GM12891 (cell line): ENCODE data around the gene RBMS3.

ENCODE experiments used
- PAX5 ChIP-seq: IDR thresholded peaks from 2 replicates; pipeline ENCODE4 v1.6.1; 2011; ENCODE audit warnings: low read length, moderate library complexity, mild to moderate bottlenecking; ENCODE audit not compliant: insufficient read depth, severe bottlenecking
- POLR2A ChIP-seq: IDR thresholded peaks from 2 replicates; pipeline ENCODE4 v1.6.1; 2011; ENCODE audit warnings: low read depth, low read length, control low read depth
- POLR2AphosphoS5 ChIP-seq: IDR thresholded peaks from 2 replicates; pipeline ENCODE4 v1.6.1; 2011; ENCODE audit warnings: low read depth, low read length, control low read depth
- POU2F2 ChIP-seq: IDR thresholded peaks from 2 replicates; pipeline ENCODE4 v1.6.1; 2011; ENCODE audit warnings: low read depth, mild to moderate bottlenecking, control low read depth, low read length, moderate library complexity
- SPI1 ChIP-seq: IDR thresholded peaks from 2 replicates; pipeline ENCODE4 v1.6.1; 2011; ENCODE audit warnings: low read depth, low read length, control low read depth
- TAF1 ChIP-seq: IDR thresholded peaks from 2 replicates; pipeline ENCODE4 v1.6.1; 2011; ENCODE audit warnings: low read depth, low read length, control low read depth

GRCh38 chr3:29690686-29691353 lies 409.9 kb downstream of the RBMS3 start:
- no peak for TF ChIP-seq POLR2AphosphoS5
- TF ChIP-seq POLR2A: no peak
- TF ChIP-seq TAF1: no peak
- TF ChIP-seq SPI1: no peak
- no peak for TF ChIP-seq POU2F2
- TF ChIP-seq PAX5: no peak
